HG03159 (cell line): ENCODE data around the gene PRR5L.
A peak's percentile ranks its signal among the peaks of the same experiment; 100 is the strongest.

Source experiments
- ATAC-seq: cut with Tn5 transposase; IDR thresholded peaks from one replicate; pipeline ENCODE4 v1.9.1; 2021; ENCODE audit warnings: mild to moderate bottlenecking, moderate library complexity; ENCODE audit not compliant: unreplicated experiment

PRR5L gene

DNA sequence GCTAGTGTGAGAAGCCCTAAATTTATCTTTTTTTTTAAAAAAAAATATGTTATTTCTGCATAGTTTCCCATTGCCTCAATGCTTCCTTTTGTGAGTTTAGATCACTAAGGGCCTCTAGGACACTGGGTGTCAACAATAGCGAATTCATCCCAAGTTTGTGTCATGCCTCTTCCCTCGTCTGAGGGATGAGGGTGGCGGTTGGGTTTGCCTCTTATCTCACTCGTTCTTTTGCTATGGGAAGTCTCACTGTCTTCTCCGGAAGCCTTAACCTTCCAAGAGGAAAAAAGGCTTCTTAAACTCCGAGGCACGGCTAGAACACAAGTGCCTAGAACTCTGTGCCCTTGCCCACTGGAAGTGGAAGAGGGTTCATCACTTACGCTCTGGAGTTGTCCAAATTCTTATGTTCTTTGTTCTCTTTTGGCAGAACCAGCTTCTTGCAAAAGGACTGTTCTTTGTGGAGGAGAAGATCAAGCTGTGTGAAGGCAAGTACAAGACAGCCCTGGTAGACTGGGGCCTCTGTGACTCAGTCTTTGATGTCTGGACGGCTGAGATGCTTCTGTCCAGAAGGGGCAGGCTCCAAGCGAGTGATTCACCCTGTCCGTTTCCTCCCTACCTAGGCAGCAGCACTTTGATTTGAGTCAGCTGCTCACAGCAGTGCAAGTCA, 135.5 kb downstream of the PRR5L start:
- no peak for ATAC-seq

GRCh38 chr11:36432093-36432469, 136.0 kb downstream of the PRR5L start:
- ATAC-seq: no peak

- no peak for ATAC-seq
These were observed 136.7 kb downstream of the PRR5L start for GRCh38 chr11:36432738-36433137.

DNA sequence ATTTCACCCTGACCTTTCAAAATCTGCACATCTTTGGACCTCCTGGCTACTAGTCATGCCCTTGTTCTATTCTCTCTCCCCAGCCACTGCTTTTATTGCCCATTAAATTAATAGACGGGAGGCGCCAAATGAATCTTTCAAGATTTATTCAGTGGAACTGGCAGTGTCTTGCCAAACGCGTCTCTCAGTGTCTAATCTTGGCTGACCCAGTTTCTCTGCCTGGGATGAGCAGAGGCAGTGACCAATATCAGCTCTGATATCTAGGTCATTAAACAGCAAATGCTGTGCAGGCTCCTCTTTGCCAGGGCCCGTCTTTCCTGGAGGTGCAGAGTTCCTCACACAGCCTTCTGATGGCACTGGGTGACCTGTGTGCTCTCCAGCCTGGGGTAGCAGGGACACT, 140.0 kb downstream of the PRR5L start:
- no peak for ATAC-seq

- no peak for ATAC-seq
These were observed 140.5 kb downstream of the PRR5L start for GRCh38 chr11:36436589-36436988.

GRCh38 chr11:36437413-36437812, 141.3 kb downstream of the PRR5L start:
- no peak for ATAC-seq

- no peak for ATAC-seq
These were observed 142.0 kb downstream of the PRR5L start for GRCh38 chr11:36438126-36438525.

DNA sequence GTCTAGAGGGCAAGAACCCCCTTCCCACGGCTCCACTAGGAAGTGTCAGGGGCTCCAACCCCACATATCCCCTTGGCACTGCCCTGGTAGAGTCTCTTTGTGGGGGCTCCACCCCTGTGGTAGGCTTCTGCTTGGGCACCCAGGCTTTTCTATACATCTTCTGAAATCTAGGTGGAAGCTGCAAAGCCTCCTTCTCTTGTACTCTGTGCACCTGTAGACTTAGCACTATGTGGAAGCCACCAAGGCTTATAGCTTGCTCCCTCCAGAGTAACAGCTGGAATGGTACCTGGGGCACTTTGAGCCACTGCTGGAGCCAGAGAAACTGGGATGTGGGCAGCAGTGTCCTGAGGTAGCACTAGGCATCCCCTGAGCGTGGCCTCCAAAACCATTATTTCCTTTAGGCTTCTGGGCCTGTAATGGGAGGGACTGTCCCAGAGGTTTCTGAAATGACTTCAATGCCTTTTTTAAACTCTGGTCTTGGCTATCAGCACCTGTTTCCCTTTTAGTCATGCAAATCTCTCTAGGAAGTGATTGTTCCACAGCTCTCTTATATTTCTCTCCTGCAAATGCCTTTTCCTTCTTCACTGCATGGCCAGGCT, 145.6 kb downstream of the PRR5L start:
- peak; percentile 87 for ATAC-seq

- no peak for ATAC-seq
These were observed 147.6 kb downstream of the PRR5L start for GRCh38 chr11:36443661-36444060.

- ATAC-seq: no peak
These were observed 150.0 kb downstream of the PRR5L start for GRCh38 chr11:36446135-36446534.

DNA sequence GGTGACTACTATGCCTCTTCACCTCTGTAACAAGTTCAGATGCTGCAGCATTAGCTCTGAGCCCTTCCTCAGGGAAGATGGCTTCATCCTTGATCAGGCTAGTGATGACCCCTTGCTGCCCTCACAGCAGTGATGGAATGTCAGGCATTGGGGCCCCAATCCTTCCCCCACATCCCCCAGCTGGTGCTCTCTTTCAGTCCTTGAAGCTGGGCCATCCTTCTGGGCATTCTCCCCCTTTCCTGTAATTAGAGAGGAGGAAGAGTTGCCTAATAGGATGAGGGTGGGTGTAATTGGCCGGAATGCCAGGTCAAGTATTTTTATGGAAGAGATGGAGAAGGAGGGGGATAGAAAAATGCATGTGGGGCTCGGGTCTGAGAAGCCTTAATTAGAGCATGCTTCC, 151.4 kb downstream of the PRR5L start:
- ATAC-seq: no peak

DNA sequence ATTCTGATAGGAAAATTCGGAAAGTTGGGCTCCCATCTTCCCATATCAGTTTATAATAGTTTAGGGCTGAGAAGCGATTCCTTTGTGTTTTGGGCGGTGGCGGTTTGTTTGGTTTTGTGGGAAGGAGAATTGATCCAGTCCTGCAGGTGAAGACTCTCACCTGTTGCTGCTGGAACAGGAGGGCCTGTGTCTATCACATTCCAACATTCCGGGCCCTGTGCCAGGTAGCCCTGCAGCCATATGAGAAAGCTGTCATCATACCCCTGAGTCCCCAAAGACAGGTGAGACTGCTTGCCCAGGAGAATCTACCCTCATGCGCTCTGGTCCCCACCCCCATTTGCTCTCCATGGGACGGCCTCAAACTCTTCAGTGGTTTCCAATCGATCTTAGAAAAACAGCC, 151.9 kb downstream of the PRR5L start:
- ATAC-seq: no peak

- no peak for ATAC-seq
These were observed 153.5 kb downstream of the PRR5L start for GRCh38 chr11:36449561-36450096.

- ATAC-seq: peak; percentile 75
These were observed 154.1 kb downstream of the PRR5L start for GRCh38 chr11:36450110-36450572.

DNA sequence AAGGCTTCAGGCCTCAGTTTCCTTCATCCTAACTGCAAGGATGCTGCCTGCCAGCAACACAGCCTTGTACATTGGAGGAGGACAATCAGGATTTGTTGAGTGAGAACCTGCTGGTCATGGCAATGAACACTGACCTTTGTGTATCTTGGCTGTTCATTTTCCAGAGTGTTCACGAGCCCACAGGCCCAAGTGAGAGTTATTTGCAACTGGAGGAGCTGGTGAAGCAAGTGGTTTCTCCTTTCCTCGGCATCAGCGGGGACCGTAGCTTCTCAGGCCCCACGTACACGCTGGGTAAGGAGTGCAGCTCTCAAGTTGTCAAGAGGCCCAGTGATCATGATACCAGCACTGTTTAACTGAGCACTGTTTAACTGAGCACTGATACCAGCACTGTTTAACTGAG, 155.0 kb downstream of the PRR5L start:
- no peak for ATAC-seq

GRCh38 chr11:36451681-36452080, 155.6 kb downstream of the PRR5L start:
- no peak for ATAC-seq

GRCh38 chr11:36452236-36452940, 156.3 kb downstream of the PRR5L start:
- no peak for ATAC-seq

GRCh38 chr11:36452961-36453360, 156.9 kb downstream of the PRR5L start:
- no peak for ATAC-seq

GRCh38 chr11:36453678-36454077, 157.6 kb downstream of the PRR5L start:
- ATAC-seq: no peak

GRCh38 chr11:36454551-36454940, 158.5 kb downstream of the PRR5L start:
- ATAC-seq: no peak

- ATAC-seq: no peak
These were observed 159.0 kb downstream of the PRR5L start for GRCh38 chr11:36454941-36455631.
